Measurements from ENCODE around the gene FBXO9.

DNA sequence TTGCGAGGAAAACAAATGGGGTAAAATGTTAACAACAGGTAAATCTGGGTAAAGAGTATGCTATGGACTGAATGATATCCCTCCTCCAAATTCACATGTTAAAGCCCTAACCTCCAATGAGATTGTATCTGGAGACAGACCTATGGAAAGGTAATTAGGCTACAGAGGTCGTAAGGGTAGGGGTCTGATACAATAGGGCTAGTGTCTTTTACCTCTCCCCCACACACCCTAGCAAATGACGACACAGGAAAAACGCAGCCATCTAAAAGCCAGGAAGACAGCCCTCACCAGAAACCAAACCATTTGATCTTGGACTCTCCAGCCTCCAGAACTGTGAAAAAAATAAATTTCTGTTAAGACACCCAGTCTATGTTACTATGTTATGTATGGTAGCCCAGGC is 20.6 kb upstream of the FBXO9 start:
- no peak for TF ChIP-seq CHD2 (IDR thresholded peaks at IDR 0.05; ENCODE audit: borderline replicate concordance, low read depth, low read length)
- TF ChIP-seq, protein P1, sequence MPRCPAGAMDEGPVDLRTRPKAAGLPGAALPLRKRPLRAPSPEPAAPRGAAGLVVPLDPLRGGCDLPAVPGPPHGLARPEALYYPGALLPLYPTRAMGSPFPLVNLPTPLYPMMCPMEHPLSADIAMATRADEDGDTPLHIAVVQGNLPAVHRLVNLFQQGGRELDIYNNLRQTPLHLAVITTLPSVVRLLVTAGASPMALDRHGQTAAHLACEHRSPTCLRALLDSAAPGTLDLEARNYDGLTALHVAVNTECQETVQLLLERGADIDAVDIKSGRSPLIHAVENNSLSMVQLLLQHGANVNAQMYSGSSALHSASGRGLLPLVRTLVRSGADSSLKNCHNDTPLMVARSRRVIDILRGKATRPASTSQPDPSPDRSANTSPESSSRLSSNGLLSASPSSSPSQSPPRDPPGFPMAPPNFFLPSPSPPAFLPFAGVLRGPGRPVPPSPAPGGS (IDR thresholded peaks at IDR 0.05; ENCODE audit: borderline replicate concordance, insufficient read depth, low read depth, low read length, poor library complexity, severe bottlenecking): no peak
- TF ChIP-seq FOXK2 (IDR thresholded peaks at IDR 0.05): no peak
- TF ChIP-seq, protein P2, sequence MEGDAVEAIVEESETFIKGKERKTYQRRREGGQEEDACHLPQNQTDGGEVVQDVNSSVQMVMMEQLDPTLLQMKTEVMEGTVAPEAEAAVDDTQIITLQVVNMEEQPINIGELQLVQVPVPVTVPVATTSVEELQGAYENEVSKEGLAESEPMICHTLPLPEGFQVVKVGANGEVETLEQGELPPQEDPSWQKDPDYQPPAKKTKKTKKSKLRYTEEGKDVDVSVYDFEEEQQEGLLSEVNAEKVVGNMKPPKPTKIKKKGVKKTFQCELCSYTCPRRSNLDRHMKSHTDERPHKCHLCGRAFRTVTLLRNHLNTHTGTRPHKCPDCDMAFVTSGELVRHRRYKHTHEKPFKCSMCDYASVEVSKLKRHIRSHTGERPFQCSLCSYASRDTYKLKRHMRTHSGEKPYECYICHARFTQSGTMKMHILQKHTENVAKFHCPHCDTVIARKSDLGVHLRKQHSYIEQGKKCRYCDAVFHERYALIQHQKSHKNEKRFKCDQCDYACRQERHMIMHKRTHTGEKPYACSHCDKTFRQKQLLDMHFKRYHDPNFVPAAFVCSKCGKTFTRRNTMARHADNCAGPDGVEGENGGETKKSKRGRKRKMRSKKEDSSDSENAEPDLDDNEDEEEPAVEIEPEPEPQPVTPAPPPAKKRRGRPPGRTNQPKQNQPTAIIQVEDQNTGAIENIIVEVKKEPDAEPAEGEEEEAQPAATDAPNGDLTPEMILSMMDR (IDR thresholded peaks at IDR 0.05 in 2 of 3, conservative IDR thresholded peaks at IDR 0.05 in 1 of 3; ENCODE audit: control insufficient read depth in 2 of 3, extremely low read depth in 1 of 3, insufficient read depth in 1 of 3, low read depth in 3 of 3, low read length in 3 of 3): no peak
